ENCODE data around the gene TFEC.
"Not testable (repeated sequence)": the region's sequence is repeated elsewhere in the genome, so short reads cannot be mapped to it uniquely, and the experiment has no call there.

TFEC gene

DNA sequence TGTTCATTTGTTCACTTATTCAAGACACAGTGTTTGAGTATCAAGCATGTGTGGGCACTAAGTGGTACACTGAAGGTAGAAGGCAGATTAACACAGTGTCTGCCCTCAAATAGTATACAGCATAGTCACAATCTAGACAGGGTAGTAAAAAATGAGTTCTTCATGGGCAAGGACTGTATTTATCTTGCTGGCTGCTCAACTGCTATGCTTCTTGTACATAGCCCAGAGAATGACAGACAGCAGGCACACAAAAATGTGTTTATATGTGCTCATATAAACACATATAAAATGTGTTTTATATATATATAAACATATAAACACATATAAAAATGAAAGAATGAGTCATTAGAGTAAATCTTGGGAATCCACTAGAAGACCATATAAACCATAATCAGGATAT lies 43.1 kb downstream of the TFEC start:
- DNase-seq = no peak

DNA sequence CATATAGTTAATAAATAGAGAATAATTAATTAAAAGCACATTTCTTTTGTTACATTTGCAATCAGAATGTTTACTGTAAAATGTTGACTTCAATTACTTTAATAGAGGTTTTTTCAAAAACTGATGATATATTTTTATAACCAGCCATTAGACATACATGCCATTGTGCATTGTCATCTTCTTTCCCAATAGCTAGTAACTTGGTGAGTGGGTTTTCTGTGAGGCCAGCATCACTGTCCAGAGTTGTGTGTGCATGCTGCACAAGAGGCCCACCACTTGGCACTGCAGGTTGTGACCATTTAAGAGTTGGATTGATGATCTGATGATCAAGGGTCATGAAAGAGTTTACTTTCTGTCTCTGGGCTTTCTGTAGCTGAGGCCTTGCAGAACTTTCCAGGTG lies 46.5 kb downstream of the TFEC start:
- no peak for DNase-seq

DNA sequence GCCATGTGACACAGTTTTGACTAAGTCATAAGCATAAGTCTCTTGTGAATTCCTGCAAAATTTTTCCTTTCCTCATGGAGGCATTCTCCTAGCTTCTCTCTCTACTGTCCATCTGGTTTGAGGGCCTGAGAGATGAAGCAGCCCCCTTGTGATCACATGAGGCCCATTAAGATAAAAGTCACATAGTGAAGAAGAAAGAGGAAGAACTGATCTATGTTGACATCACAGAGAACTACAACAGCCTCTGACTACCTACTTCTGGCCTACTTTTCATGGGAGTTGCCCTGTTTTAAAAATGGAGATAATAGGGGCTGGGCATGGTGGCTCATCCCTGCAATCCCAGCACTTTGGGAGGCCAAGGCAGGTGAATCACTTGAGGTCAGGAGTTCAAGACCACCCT lies 50.4 kb downstream of the TFEC start:
- DNase-seq = no peak

DNA sequence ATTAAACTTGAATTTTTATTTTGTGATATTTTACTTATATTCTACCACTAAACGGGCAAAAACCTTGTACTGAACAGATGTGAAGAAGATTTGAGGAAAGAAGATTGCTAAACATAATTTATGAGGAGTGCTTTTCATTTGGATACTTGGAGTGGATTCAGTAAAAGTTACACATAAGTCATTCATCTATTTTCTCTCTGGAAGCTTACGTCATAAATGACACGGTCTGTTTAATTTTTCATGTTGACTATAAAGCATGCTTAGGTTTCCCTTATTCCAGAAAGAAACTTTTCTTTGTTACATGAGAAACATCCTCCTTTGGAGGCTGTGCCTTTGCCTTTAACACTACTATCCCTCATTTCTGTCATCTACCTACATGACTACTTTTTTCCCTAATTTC lies 53.9 kb downstream of the TFEC start:
- no peak for DNase-seq

DNA sequence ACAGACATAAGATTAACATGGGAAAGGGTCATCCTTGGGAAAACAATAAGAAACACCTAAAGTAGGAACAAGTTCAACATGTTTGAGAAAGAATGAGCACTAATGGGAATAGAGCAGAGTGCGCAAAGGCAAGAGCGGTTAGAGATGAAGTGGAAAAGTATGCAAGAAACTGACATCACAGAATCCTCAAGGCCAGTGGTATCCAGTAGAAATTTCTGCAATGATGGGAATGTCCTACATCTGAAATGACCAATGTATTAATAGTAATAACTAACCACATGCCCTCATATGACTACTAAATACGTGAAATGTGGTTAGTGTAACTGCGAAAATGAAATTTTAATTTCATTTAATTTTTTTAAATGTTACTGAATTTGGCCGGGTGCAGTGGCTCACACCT lies 54.8 kb downstream of the TFEC start:
- no peak for DNase-seq

DNA sequence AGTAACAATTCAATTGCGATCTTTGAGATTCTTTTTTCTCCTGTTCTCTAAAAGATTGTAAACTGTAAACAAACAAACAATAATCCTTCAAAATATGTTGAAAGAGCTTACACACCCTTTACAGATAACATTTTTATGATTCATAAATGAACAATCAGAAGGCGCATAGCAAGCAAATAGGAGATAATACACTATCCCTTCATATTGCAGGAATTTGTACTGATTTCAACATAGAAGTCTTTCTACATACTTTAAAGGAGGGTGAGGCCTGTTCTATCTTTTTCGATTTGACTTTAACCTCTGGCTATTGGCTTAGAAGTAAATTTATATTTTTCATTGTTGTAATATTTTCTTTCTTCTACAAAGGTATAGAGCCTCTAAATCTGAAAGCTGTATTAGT lies 57.2 kb downstream of the TFEC start:
- no peak for DNase-seq

DNA sequence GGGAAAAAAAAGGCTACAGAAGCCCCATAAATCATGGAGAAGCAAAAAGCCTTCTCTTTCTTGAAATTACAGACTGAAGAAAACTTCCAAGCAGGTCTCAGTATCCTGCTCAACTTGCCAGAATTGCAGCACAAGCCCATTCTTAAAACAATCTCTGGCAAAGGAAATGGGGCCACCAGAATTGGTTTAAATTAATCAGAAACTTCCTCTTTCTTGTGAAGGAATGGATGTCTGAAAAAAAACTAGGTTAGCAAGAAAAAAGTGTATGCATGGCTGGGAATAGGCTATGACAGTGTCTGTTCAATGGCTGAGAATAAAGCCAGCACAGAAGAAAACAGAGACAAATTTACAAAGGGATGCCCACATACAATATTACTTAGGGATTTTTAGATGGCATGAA lies 59.1 kb downstream of the TFEC start:
- DNase-seq = no peak

DNA sequence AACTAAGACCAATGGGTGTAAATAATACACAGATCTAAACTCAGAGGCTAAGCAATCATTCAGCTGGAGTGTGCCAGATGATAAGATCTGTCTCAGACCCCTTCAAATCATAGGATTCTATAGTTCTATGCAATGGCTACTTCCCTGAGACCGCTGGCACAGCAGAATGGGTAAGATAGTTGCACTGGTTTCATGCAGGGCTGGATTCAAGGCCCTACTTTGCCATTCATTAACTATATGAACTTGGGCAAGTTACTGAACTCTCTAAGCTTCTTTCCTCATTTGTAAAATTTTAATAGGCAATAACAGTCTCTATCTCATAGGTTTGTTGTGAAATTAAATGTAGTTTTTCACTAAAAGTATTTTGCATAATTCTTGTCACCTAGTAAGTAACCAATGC lies 62.0 kb downstream of the TFEC start:
- no peak for DNase-seq

DNA sequence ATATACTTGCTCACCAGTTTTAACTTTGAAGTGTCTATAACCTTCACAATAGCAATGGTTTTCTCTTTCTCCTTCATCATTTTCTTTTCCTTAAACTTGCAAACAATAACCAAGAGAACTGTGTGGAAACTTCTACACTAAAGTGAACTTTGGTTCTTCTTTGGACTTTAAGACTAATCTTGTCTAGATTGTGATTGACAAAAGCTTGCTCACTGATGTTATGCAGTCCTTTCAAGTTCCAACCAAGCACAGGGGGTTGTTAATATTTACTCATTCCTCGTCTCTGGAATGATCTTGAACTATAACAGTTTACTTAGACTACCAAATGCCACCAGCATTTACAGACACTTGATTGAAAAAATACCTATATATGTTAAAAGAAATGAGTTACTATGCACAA lies 62.4 kb downstream of the TFEC start:
- no peak for DNase-seq

DNA sequence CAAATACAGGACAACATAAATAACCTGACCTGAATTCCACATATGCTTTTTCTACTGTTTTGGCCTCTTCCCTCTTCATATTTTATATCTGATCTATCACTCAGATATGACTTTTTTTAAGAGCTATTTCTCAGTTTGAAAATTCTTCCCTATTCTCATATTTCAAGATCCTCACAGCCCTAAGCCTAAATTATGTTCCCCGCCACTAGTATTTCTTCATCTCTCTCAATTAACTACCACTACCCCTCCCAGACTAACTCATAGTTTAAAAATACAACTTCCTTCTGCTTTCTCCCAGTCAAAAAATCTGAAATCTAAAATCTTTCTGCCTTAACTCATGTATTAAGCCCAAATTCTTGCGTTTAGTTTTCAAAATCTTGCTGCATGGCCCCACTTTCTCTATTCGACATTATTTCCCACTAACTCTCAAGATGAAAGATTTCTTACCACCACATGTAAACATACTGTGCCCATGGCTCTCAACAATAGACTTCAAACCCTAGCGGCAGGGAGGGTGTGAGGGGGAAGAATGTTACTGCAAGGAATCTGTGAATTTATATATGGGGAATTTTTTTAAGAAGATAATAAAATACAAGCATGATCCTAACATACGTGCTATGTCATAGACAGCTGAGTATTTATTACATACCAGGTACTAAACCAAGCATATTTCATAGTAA lies 64.6 kb downstream of the TFEC start:
- DNase-seq = no peak

DNA sequence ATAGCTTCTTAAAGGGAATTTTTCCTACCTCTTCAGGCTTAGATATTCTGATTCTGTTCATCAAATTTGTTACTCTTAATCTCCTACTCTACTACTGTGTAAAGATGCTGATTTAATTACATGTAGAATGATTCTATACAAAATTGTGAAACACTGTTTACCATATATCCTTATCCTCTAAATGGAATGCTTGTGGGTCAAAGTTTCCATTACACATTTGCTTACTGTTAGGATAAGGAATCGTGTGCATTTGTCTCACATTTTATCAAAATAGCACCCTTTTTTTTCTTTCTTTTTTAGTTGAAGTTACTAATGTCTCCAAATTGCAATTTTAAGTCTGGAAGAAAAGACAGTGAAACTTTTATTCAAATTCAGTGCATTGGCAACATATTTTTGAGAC lies 65.3 kb downstream of the TFEC start:
- DNase-seq = no peak

DNA sequence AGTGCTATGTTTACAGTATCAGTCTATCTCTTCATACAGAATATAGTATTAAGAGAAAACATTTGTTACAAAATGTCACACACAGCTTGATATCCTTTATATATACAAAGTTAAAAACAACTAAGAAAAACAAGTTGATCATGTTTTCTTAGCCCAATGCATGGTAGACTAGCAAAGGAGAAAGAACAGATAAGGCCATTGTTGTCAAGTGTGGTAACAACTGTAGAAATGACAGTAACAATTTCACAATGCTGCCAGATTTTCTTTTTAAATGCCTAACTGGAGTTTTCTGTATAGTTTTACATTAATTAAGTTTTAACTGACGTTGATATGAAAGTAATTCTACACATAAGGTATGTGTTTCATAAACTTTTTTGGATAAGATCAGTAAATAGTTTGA lies 65.8 kb downstream of the TFEC start:
- no peak for DNase-seq

DNA sequence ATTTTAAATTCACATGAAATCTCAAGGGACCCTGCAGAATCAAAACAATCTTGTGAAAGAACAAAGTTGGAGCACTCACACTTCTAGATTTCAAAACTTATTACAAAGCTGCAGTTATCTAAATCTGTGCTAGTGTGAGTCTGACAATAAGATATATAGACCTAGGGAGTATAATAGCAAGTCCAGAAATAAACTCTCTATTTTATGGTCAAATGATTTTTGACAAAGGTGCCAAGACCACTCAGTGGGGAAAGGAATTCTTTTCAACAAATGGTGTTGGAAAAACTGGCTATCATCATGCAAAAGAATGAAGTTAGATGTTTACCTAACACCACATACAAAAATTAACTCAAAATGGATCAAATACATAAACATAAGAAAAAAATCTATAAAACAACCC lies 68.2 kb downstream of the TFEC start:
- DNase-seq = no peak

DNA sequence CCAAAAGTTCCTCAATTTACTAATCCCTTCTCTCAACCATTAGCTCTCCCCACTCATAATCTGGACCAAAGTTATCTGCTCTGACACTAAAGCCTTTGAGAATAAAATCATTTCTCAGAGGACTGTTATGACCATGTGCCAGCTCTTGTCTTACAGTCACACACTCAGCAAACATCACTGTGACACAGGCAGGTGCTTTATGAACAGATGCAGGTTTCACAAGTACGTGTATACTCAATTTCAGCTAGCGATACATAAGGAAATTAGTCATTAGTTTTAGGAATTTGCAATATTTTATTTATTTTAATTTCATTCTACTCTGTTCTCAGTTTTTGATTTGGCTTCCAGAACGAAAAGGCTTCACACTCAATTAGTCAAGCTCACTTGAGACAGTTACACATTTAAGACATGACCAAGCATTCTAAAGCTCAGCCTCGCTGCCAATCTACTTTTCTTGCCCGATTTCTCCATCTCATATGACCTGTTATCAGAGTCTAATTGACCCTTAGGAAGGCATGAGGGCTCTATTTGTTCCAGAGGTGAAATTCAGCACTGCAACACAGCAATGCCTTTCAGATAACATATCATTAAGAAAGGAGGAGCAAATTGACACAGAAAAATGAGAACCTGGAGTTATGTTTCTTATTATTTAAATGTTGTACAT lies 76.8 kb downstream of the TFEC start:
- no peak for DNase-seq

DNA sequence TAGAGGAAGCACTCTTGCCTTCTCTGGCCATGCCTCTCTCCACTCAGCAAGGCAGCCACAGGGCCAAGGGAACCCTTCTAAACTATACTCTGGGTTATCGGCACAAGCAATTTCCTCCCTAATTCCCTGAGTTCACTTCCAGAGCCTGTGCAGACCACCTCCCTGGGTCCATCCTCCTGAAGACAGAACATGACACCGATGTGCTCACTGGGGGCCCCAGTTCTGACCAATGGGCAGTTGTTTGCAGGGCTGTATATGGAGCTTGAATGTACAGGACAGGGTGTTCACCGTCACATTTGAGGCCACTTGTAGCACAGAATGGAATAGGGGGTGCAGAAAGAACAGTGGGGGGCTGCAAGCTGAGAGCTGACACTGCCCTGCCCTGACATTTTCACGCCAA lies 77.7 kb downstream of the TFEC start:
- DNase-seq = no peak

DNA sequence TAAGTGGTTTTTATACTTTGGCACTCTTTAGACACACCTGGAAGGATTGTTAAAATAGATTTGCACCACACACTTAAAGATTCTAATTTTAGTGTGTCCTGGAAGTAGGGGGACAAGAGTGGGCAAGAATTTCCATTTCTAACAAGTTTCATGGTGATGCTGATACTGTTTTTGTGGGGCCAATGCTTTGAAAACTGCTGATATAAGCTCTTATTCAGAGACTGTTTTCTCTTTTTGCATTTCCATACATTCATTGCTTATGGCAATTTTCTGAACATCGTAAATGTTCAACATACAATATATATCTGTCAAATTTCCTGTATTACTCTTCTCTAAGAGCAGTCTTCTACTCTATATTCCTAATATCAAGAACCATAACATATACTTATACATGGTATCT lies 79.0 kb downstream of the TFEC start:
- DNase-seq = no peak

DNA sequence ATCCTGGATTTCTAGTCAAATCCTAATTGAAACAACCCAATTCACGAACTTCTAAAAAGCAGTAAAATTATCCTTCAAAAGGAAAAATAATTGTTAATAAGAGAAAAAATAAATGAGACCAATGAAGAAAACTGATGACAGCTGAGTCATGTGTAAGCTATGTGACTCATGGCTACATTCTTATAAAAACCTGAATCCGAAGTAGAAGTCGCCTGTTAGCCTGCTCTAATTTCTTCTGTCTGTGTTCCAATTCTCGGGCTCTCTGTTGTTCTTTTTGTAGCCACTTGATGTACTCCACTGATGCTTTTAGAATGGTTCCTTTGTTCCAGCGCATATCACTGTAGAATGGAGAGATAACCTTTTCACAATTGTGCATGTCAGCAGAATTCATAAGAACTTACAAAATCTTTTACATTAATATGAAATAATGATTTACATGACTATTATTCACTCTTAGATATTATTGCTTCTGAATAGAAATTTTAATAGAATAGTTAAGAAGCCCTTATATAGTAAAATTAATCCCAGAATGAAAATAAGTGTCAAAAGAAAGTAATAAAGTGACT lies 88.8 kb downstream of the TFEC start:
- no peak for DNase-seq

DNA sequence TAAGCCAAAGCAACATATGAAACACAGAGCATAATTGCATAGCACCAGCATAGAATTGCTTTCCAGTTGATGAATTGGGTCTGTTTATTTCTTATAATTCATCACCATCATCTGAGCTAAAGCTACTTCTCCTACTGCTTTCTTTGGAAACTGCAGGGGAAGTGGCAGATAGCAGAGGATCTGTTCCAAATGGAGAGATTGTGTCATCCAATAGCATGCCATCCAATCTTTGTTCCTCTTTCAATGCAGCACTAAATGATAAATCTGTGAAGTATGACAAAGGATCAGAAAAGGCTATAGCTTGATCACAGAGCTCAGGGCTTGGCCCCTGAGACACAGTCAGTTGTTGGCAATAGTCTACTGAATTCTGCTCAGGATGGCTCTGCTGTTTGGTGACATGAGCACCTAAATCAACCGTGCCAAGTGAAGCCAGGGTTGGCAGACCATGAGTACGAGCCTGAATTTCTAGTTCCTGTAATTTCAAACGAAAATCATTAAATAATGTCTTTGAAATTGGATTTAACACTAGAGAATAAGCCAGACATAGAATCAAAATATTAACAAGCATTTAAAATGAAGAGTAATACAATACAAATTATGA lies 90.0 kb downstream of the TFEC start:
- no peak for DNase-seq

DNA sequence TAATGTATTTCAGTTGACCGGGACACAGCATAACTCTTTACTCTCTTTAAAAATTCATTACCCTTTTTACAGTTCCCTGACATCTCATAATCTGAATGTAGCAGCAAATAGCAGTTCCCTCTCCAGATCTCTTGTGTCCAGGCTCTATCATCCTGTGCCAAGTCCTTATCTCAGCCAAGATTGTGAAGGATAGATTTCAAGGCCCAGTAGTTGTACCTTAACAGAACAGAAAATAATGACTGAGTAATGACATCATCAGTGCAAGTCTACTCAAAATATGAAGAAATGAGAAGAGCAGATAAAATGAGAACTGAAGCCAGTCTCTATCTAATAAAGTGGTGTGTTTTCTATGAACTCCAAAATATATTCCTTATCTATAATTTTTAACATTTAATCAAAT lies 92.6 kb downstream of the TFEC start:
- DNase-seq = no peak

DNA sequence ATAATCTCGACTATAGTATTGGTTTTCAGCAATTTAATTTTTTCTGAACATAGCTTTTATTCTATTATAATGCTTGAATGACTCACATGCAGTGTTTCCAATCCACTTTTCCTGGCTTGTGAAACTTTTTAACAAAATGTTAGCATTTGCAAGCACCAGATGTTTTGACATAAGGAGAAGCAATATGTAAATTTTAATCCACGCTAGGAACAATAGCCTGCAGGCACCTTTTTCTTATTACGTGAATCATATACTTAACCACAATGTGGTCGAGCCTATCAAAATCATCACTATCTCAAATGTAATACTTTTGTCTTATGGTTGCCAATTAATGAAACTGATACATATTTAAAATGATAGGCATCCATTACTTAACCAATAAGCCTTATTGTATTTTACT lies 97.1 kb downstream of the TFEC start:
- DNase-seq = no peak

DNA sequence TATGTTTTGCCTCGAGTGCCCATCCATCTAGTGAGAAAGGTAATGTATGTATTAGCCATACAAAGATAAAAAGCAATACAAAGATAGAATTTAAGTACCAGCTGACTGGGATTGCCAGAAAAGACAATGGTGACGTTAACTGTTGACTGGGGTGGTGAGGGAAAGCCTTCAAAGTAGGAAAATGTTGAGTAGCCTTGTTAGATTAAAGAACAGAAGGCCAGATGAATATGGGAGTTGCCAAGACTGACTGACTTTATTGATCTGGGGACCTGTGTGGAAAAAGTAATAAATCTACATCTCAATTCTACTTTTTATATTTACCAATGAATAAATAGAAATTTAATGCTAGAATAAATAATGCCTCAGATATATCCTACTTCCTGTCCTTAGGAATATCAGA lies 97.7 kb downstream of the TFEC start:
- no peak for DNase-seq

DNA sequence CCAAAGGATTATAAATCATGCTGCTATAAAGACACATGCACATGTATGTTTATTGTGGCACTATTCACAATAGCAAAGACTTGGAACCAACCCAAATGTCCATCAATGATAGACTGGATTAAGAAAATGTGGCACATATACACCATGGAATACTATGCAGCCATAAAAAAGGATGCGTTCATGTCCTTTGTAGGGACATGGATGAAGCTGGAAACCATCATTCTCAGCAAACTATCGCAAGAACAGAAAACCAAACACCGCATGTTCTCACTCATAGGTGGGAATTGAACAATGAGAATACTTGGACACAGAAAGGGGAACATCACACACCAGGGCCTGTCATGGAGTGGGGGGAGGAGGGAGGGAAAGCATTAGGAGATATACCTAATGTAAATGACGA lies 100.4 kb downstream of the TFEC start:
- DNase-seq = not testable (repeated sequence)

DNA sequence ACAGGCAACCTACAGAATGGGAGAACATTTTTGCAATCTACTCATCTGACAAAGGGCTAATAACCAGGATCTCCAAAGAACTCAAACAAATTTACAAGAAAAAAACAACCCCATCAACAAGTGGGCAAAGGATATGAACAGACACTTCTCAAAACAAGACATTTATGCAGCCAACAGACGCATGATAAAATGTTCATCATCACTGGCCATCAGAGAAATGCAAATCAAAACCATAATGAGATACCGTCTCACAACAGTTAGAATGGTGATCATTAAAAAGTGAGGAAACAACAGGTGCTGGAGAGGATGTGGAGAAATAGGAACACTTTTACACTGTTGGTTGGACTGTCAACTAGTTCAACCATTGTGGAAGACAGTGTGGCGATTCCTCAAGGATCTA lies 100.8 kb downstream of the TFEC start:
- DNase-seq = not testable (repeated sequence)

DNA sequence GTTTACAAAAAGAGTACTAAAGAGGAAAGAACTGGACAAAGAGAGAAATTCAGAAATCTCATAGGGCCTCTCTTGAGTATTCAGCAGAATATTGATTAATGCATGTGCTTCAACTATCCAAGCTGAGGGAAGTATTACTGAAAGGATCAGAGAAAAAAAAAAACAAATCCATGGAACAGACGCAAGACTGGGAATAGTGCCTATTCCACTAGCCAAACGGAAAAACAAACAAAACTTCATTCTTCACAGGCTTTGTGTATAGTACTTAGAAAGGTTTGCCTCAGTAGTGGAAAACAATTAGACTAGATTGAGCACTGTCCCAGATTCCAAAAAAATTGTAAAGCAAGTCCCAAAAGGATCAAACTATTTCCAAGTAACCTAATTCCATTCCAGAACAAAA lies 106.2 kb downstream of the TFEC start:
- DNase-seq = no peak

DNA sequence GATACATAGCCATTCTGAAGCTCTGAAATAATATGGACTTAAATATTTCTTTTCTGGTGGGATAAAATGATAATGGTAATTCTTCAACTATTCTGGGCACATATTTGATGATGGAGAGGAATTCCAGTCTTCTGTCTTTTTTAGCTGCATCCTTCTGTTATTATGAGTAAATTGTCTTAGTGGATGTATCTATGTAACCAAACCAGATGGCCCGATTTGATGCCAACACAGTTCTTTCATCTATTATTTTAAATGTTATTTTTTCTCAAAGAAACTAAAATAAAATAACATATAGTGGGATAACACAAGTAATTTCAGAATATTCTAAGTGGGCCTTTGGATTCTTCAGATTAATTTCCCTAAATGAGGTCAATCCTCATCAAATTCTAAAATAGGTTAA lies 110.2 kb downstream of the TFEC start:
- DNase-seq = no peak
